ENCODE results near the gene ARHGEF40.

DNA sequence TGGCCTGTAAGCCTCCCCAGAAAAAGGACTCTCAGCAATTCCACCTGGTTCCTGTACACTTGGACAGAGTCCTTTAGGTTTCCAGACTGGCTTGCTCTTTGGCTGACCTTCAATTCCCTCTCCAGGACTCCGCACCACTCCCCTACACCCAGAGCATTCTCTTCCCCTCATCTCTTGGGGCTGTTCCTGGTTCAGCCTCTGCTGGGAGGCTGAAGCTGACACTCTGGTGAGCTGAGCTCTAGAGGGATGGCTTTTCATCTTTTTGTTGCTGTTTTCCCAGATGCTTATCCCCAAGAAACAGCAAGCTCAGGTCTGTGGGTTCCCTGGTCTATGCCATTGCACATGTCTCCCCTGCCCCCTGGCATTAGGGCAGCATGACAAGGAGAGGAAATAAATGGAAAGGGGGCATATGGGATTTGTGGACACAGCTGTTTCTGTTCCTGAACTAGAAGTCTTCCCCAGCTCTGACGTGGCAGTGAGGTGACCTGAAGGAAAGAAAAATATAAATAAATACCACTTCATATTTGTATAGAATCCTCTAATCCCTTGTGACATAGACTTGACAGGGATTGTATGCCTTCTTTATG, 26.6 kb upstream of the ARHGEF40 start:
- no peak for TF ChIP-seq CTCF (conservative IDR thresholded peaks at IDR 0.05; ENCODE audit: low read length)
- TF ChIP-seq EZH2phosphoT487 (IDR thresholded peaks at IDR 0.05; ENCODE audit: borderline replicate concordance) = no peak
